Mucosa of descending colon (tissue), 3 donors: ENCODE data around the gene SKOR1. TPM values are rescaled to one million over a fixed set of nuclear protein-coding genes. Genes with fewer than 3 reads are reported as not detected.

Source experiments
- ATAC-seq: fragments of 200-7000 bp; cut with Tn5 transposase; one replicate; pipeline ENCODE4 v1.9.1; 2020; ENCODE audit warnings: mild to moderate bottlenecking, moderate library complexity
- DNase-seq, 3 donors: peaks; one replicate each; pipeline ENCODE4 v3.0.0-alpha.2; 2020
- H3K36me3 ChIP-seq: fragments of 200-600 bp; one replicate; pipeline ENCODE4 v1.8.0; 2021; ENCODE audit warnings: low read depth, mild to moderate bottlenecking
- H3K4me1 ChIP-seq: fragments of 200-600 bp; one replicate; pipeline ENCODE4 v1.8.0; 2021; ENCODE audit warnings: low read depth, mild to moderate bottlenecking
- H3K4me3 ChIP-seq: fragments of 200-600 bp; one replicate; pipeline ENCODE4 v1.8.0; 2021; ENCODE audit warnings: mild to moderate bottlenecking
- H3K9me3 ChIP-seq: fragments of 200-600 bp; one replicate; pipeline ENCODE4 v1.8.0; 2021; ENCODE audit warnings: mild to moderate bottlenecking
- intact Hi-C, 2 donors: fragments of 100-400 bp; cut with DNase I in 1 of 2; cut with micrococcal nuclease in 1 of 2; formaldehyde crosslinking; loops; one replicate each; pipeline versions ENCODE4 v1.11.0 to v1.11.1; 2022; cut with DNase I, micrococcal nuclease
- total RNA-seq, 3 donors: library from RNA; stranded (reverse); fragmentation: NEBNext Ultra II Directional in 2 of 3; extraction: Animal tissue kit (Norgen Biotek cat#: 25700) in 2 of 3; gene quantifications; one replicate each; pipeline versions ENCODE4 v1.2.1 to v1.2.4, GENCODE V29; 2021 to 2023
- TF ChIP-seq, protein P1 (sequence below): fragments of 200-600 bp; IDR thresholded peaks from one replicate; pipeline ENCODE4 v1.8.0; 2022; ENCODE audit warnings: antibody characterized with exemption, mild to moderate bottlenecking
- donor health status: DM: no; HTN: no; CAD: no; lungs with moderate emphysema.
- donor health status: DM: no; HTN: no; CAD: no.
- donor health status: DM: no; HTN: yes; CAD: no.

SKOR1 gene
- total RNA-seq, 3 donors from 2014 or later, result 0.34 to 0.63 (median 0.58) TPM

DNA sequence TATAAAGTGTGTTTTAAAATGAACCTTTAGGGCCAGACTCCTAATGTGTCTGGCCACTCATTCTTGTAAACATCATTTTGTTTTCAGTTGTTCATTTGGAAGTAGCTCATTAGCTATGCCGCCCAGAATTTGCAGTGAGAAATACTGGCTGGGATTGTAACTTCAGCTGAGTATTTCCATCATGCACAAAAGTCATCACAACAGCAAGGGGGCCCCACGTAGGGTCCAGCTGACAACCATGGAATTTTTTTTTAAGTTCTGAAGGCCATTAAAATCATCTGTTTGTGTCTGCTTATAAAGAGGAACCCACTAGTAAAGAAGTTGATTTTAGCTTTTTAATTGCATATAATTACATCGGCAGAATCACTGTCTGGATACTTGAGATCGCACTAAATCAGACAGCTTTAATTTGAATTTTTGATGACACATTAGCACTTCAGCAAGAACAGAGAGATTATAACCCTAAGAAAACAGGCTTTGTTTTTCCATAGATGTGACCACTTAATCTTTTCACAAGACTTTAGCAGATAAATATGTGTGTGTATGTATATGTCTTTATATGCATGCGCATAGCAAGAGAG, 46.3 kb upstream of the SKOR1 start:
- intact Hi-C loops, result no loop called here
- Histone ChIP-seq H3K9me3 (no peaks in the 10 kb centered on the region), H3K36me3 (no peaks in the 10 kb centered on the region), H3K4me3 (no peak overlapping the region), H3K4me1 (no peaks in the 10 kb centered on the region)
- ATAC-seq (no peak), DNase-seq (no peak)
- TF ChIP-seq, protein P1, sequence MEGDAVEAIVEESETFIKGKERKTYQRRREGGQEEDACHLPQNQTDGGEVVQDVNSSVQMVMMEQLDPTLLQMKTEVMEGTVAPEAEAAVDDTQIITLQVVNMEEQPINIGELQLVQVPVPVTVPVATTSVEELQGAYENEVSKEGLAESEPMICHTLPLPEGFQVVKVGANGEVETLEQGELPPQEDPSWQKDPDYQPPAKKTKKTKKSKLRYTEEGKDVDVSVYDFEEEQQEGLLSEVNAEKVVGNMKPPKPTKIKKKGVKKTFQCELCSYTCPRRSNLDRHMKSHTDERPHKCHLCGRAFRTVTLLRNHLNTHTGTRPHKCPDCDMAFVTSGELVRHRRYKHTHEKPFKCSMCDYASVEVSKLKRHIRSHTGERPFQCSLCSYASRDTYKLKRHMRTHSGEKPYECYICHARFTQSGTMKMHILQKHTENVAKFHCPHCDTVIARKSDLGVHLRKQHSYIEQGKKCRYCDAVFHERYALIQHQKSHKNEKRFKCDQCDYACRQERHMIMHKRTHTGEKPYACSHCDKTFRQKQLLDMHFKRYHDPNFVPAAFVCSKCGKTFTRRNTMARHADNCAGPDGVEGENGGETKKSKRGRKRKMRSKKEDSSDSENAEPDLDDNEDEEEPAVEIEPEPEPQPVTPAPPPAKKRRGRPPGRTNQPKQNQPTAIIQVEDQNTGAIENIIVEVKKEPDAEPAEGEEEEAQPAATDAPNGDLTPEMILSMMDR, result no peak

DNA sequence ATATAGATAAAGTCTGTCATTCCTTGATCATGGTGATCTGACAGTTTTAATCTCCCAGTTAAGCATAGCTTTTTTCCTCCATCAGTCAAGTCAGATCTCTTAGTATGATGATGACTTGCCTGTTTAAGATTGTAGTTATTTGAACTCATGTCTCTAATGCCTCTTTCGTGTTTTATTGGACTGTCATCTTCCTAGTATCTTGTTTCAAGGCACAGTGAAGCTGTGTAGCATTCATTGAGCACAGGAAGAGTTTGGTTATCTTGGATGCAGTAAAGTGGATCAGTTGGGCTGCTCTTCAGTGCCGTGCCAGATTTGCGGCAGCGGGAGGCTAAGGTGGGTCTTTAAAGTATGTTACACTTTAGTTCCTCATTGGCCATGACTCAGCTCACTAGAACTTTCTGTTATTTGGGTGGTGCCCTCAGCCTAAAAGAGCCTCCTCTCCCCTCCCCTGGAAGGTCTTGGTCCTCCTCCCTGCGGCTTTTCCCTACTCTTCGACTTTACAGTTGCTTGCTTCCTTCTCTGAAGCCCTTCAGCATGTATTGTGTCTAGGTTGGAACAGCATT, 45.7 kb upstream of the SKOR1 start:
- intact Hi-C loops, result no loop called here
- TF ChIP-seq, protein P1, result no peak
- H3K36me3 ChIP-seq, result no peaks in the 10 kb centered on the region
- ATAC-seq (no peak), DNase-seq (no peak)
- H3K9me3 ChIP-seq, result no peaks in the 10 kb centered on the region
- H3K4me3 ChIP-seq, result no peak overlapping the region
- no peaks in the 10 kb centered on the region for H3K4me1 ChIP-seq

DNA sequence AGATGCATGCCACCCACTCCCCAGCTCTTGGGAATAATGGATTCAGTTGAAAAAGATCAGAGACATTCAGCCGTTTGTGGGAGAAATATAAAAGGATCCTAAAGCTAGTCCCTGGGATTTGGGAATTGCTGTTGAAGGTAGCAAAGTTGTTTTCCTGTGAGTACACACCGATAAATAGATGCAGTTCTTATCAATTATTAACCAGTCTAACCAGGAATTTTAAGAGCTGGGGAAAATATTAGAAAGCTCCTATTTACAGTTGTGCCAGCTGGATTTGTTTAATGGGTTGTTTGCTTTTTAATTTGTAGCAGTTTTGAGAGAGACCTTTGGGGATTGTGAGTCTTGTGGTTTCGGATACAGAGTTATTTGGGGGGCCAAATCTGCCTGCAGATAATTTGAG, 44.2 kb upstream of the SKOR1 start:
- intact Hi-C loops, result no loop called here
- ATAC-seq, result no peak

DNA sequence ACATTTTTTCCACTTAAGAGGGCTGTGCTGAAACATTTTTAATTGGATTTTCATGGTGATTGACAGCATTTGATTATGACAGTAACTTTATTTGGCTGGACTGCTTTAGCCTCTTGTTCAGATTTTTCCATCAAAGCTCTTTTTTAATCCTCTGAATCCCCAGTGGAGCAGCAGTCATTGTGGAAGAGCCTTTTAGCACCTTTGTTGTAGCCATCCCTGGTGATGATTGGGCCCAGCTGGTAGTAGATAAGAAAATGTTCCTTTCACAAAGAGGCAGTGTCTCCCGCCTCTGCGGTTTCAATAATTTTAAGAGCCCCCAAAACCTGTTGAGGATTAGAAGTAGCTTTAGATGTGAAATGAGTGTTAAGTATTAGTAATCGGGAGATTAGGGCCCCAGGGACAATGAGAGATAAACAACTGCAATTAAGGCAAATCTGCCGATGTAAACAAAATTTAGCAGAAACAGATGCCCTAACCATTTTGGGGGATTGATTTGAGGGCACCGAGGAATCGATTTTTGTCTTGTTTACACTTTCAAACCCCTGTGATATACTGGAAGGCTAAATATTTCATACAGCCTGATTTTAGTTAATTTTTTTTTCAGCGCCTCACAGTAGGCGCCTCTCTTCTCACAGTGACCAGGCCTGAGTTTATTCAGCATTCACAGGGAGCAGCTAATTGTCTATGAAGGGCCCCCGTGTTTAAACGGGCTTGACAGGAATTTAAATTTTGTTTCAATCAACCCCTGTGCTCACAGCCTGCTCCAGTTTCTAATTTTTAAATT, 43.2 kb upstream of the SKOR1 start:
- Histone ChIP-seq H3K9me3 (no peaks in the 10 kb centered on the region), H3K4me1 (no peaks in the 10 kb centered on the region), H3K4me3 (no peak overlapping the region), H3K36me3 (no peaks in the 10 kb centered on the region)
- TF ChIP-seq, protein P1, result no peak
- no peak for DNase-seq
- intact Hi-C loops, result no loop called here
- no peak for ATAC-seq

More for the DNA sequence above, 44.2 kb upstream of the SKOR1 start:
- H3K4me1 ChIP-seq, result no peaks in the 10 kb centered on the region
- no peak overlapping the region for H3K4me3 ChIP-seq
- no peaks in the 10 kb centered on the region for H3K9me3 ChIP-seq
- DNase-seq, result no peak
- TF ChIP-seq, protein P1, result no peak
- H3K36me3 ChIP-seq, result no peaks in the 10 kb centered on the region

DNA sequence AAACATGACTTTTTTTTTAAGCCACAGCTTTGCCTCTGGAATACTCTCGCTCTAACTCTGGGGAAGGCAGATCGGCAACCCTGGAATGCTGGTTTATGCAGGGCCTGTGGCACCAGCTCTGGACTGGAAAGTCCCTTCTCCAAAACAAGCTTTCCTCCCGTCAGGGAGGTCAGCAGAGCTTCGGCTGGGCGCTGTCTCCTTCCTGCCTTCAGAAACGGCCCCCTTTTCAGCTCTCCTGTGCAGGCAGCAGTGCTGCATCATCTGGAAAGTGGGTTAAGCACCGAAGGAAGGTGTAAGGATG, 42.7 kb upstream of the SKOR1 start:
- ATAC-seq, result no peak
- Histone ChIP-seq H3K36me3 (no peaks in the 10 kb centered on the region), H3K9me3 (no peaks in the 10 kb centered on the region), H3K4me1 (no peaks in the 10 kb centered on the region), H3K4me3 (no peak overlapping the region)
- TF ChIP-seq, protein P1, result no peak
- no peak for DNase-seq
- intact Hi-C loops, result no loop called here
